HCT116 (cell line): ENCODE results near the gene KLRF2.

ENCODE experiments used
- CTCF ChIP-seq, 3 experiments: fragments of 200-600 bp in 1 of 3; sonication (generic) in 1 of 3; IDR thresholded peaks in 2 of 3; conservative IDR thresholded peaks in 1 of 3; 2 replicates each; pipeline ENCODE4 v1.5.1; 2012 to 2017; ENCODE audit warnings: low read depth in 2 of 3, low read length in 2 of 3, antibody characterized with exemption in 1 of 3, borderline replicate concordance in 1 of 3, control low read depth in 1 of 3, mild to moderate bottlenecking in 1 of 3, mixed read lengths in 1 of 3, mixed run types in 1 of 3, moderate library complexity in 1 of 3; ENCODE audit not compliant: insufficient read depth in 1 of 3
- POLR2A ChIP-seq: IDR thresholded peaks from 2 replicates; pipeline ENCODE4 v1.7.0; 2011; ENCODE audit warnings: borderline replicate concordance; ENCODE audit not compliant: insufficient read depth, insufficient read length; ENCODE audit errors: extremely low read depth
- TCF7L2 ChIP-seq: IDR thresholded peaks from 2 replicates; pipeline ENCODE4 v1.7.0; 2011; ENCODE audit warnings: borderline replicate concordance, inconsistent platforms; ENCODE audit not compliant: insufficient read depth, insufficient read length; ENCODE audit errors: extremely low read depth
- TF ChIP-seq, protein P1 (sequence below): IDR thresholded peaks from 2 replicates; pipeline ENCODE4 v1.6.1; 2011; ENCODE audit warnings: mild to moderate bottlenecking, low read length, moderate library complexity; ENCODE audit not compliant: insufficient replicate concordance; ENCODE audit errors: extremely low read depth

DNA sequence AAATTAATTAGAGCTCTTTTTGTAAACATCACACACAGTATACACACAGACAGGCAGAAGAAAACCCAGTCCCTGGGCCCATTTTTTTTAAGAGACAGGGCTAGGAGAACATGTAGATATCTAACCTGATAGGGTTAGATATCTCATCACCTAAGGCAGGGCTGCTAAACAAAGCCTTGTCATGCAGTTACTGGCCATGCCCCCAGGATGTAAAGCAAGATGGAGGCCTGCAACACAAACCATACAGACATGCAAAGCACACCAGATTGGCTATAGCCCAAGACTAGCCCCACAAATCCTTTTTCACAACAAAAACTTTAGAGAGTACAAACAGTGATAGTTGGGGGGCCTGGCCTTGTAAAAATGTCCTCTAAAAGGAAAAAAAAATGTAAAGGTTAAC is 30.4 kb downstream of the KLRF2 start:
- TF ChIP-seq CTCF (IDR thresholded peaks at IDR 0.05 in 2 of 3, conservative IDR thresholded peaks at IDR 0.05 in 1 of 3; ENCODE audit: borderline replicate concordance in 1 of 3, insufficient read depth in 1 of 3, low read depth in 2 of 3, low read length in 2 of 3) (no peak), TCF7L2 (no peak), POLR2A (no peak)
- TF ChIP-seq, protein P1, sequence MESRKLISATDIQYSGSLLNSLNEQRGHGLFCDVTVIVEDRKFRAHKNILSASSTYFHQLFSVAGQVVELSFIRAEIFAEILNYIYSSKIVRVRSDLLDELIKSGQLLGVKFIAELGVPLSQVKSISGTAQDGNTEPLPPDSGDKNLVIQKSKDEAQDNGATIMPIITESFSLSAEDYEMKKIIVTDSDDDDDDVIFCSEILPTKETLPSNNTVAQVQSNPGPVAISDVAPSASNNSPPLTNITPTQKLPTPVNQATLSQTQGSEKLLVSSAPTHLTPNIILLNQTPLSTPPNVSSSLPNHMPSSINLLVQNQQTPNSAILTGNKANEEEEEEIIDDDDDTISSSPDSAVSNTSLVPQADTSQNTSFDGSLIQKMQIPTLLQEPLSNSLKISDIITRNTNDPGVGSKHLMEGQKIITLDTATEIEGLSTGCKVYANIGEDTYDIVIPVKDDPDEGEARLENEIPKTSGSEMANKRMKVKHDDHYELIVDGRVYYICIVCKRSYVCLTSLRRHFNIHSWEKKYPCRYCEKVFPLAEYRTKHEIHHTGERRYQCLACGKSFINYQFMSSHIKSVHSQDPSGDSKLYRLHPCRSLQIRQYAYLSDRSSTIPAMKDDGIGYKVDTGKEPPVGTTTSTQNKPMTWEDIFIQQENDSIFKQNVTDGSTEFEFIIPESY = no peak
